ENCODE measurements around the gene FST.

Gene FST

GRCh38 chr5:53520813-53521212 lies 40.4 kb downstream of the FST start:
- H3K27ac ChIP-seq: no peak overlapping the region
- TF ChIP-seq ZFX (IDR thresholded peaks at IDR 0.05; ENCODE audit: borderline replicate concordance) (no peak), CTCF (IDR thresholded peaks at IDR 0.05) (no peak)

Measured in 22Rv1 (cell line).